Measurements from ENCODE around the gene AK9. TPM values are rescaled to one million over a fixed set of nuclear protein-coding genes. Genes with fewer than 3 reads are reported as not detected.
"Not testable (repeated sequence)": the region's sequence is repeated elsewhere in the genome, so short reads cannot be mapped to it uniquely, and the experiment has no call there.

AK9 gene
- total and polyA plus RNA-seq, 7 experiments from 2014 or later: 5.8 to 19.5 (median 7.3) TPM

DNA sequence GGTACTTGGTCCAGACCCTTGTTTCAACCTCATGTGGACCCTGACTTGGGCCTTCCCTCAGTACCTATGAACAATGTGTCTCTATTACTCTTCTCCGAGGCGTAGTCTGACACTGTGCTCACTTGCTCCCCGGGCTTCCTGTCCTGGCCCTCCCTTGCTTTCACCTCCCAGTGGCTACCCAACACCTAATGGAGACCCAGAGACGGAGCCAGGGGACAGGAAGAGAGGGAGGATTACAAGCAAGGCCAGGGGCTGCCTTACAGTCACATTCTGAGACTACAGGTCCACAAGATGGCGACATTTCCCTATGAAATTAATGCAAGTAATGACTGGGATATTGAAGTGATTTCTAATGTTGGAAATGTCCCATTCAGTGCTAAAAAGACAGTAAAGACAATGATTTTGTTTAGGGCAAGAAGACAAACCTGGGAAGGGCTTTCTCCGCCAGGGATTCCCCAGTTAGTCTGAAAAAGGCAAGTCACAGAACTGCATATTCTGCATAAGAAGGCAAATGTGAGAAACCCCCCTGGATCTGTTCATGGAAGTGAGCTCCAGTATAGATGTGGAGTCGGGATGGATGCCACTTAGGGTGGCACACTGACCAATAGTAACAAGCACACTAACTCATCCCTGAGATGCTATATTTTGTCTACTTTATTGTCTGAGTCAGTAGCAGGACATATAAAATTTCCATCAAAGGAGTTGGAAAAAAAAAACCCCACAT, 163.9 kb downstream of the AK9 start:
- peaks cover 0 to 6% (median 0%) of the 10 kb centered on the region in 5 donors for H3K27me3 Mint-ChIP-seq
- peak; percentile 7 to 70 (median 59) for DNase-seq
- peaks cover 0 to 11% (median 9%) of the 10 kb centered on the region in 5 donors for H3K36me3 Mint-ChIP-seq
- no peak overlapping the region for H3K4me3 ChIP-seq (ENCODE audit: low read length)
- intact Hi-C loops (cut with micrococcal nuclease): loop anchor here (1.0 to 10.0 kb wide), 15 partner anchors 44 to 864 kb away; partner anchors contain the start of genes AK9 (in 2 of the 2), FIG4 (in 2 of the 2), CD164 (in 1 of the 2) and CDC40 (in 1 of the 2)
- H3K9me3 ChIP-seq (ENCODE audit: control insufficient read depth in 2 of 3, low read length in 3 of 3): no peaks in the 10 kb centered on the region
- peaks cover 0 to 14% (median 4%) of the 10 kb centered on the region in 11 donors for H3K9me3 Mint-ChIP-seq
- no peaks in the 10 kb centered on the region for H3K4me1 ChIP-seq (ENCODE audit: control insufficient read depth in 2 of 2, insufficient read depth in 2 of 2, low read length in 2 of 2)
- peaks cover 0 to 4% (median 0%) of the 10 kb centered on the region in 7 donors for H3K4me1 Mint-ChIP-seq
- H3K36me3 ChIP-seq (ENCODE audit: control insufficient read depth in 2 of 3, insufficient read depth in 3 of 3, low read length in 3 of 3): no peaks in the 10 kb centered on the region
- POLR2A ChIA-PET: no interaction called here
- peak; percentile 79 for ATAC-seq
- H3K4me3 Mint-ChIP-seq: no peak overlapping the region
- H3K27ac ChIP-seq (ENCODE audit: low read depth, low read length): no peak overlapping the region
- H3K27me3 ChIP-seq (ENCODE audit: control insufficient read depth in 2 of 2, insufficient read depth in 2 of 2, low read length in 2 of 2): no peaks in the 10 kb centered on the region
- H3K27ac Mint-ChIP-seq: peak overlapping the region in 1 of 9 donors; percentile 86
- CTCF ChIA-PET: interaction anchor here (1.5 to 2.4 kb wide), 2 partner anchors 160 to 513 kb away, joined by 3 to 27 read pairs; no protein-coding TSS in a partner anchor

DNA sequence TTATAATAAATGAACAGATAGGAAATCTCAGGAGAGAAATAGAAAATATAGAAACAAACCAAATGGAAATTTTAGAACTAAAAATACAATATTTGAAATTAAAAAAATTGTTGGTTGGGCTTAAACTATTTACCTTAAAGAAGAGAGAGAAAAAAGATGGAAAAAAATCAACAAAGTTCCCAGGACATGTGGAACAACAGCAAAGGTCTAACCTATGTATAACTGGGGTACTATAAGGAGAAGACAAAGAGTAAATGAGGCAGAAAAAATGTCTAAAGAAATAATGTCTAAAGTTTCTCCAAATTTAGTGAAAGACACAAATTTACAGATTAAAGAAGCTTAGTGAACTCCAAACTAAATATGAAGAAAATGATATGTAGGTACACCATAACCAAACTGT, 166.9 kb downstream of the AK9 start:
- peaks cover 0 to 11% (median 10%) of the 10 kb centered on the region in 5 donors for H3K36me3 Mint-ChIP-seq
- H3K4me3 Mint-ChIP-seq: no peak overlapping the region
- H3K4me1 ChIP-seq (ENCODE audit: control insufficient read depth in 2 of 2, insufficient read depth in 2 of 2, low read length in 2 of 2): no peaks in the 10 kb centered on the region
- H3K27me3 Mint-ChIP-seq: peaks cover 0 to 9% (median 0%) of the 10 kb centered on the region in 5 donors
- peaks cover 0 to 14% (median 5%) of the 10 kb centered on the region in 11 donors for H3K9me3 Mint-ChIP-seq
- H3K27ac ChIP-seq (ENCODE audit: low read depth, low read length): no peak overlapping the region
- no peak overlapping the region for H3K4me3 ChIP-seq (ENCODE audit: low read length)
- no peaks in the 10 kb centered on the region for H3K27me3 ChIP-seq (ENCODE audit: control insufficient read depth in 2 of 2, insufficient read depth in 2 of 2, low read length in 2 of 2)
- no peaks in the 10 kb centered on the region for H3K36me3 ChIP-seq (ENCODE audit: control insufficient read depth in 2 of 3, insufficient read depth in 3 of 3, low read length in 3 of 3)
- ChIA-PET POLR2A (no interaction called here), CTCF (no interaction called here)
- H3K4me1 Mint-ChIP-seq: peaks cover 0 to 7% (median 0%) of the 10 kb centered on the region in 7 donors
- intact Hi-C loops (cut with micrococcal nuclease): loop anchor here in 1 of 2 donors (10.0 kb wide), 1 partner anchor 661 kb away; the partner anchor contains the start of gene CDC40
- no peak for DNase-seq
- ATAC-seq: no peak
- no peak overlapping the region for H3K27ac Mint-ChIP-seq
- H3K9me3 ChIP-seq (ENCODE audit: control insufficient read depth in 2 of 3, low read length in 3 of 3): no peaks in the 10 kb centered on the region

DNA sequence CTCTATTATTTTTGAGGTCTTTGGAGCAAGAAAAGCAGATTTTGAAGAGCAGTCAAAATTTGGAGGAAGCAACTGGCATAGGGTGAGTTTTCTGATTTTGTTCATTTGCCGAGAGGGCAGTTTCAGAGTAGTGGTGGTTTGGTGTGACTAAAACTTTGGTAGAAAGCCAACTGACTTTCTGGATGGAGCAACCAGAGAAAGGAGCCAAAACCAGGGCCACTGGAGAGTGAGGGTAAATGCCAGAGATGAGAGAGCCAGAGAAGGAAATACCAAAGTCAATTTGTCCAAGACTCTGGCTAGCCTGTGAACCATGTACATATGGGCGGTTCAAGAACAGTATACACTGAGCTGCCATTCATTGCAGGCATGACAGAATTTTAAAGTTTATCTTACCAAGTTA, 167.5 kb downstream of the AK9 start:
- Histone ChIP-seq H3K36me3 (ENCODE audit: control insufficient read depth in 2 of 3, insufficient read depth in 3 of 3, low read length in 3 of 3) (no peaks in the 10 kb centered on the region), H3K4me1 (ENCODE audit: control insufficient read depth in 2 of 2, insufficient read depth in 2 of 2, low read length in 2 of 2) (no peaks in the 10 kb centered on the region), H3K27ac (ENCODE audit: low read depth, low read length) (no peak overlapping the region), H3K9me3 (ENCODE audit: control insufficient read depth in 2 of 3, low read length in 3 of 3) (no peaks in the 10 kb centered on the region), H3K4me3 (ENCODE audit: low read length) (no peak overlapping the region), H3K27me3 (ENCODE audit: control insufficient read depth in 2 of 2, insufficient read depth in 2 of 2, low read length in 2 of 2) (no peaks in the 10 kb centered on the region)
- H3K4me1 Mint-ChIP-seq: peaks cover 0 to 7% (median 0%) of the 10 kb centered on the region in 7 donors
- ChIA-PET POLR2A (no interaction called here), CTCF (no interaction called here)
- DNase-seq (no peak), ATAC-seq (no peak)
- H3K4me3 Mint-ChIP-seq: no peak overlapping the region
- H3K36me3 Mint-ChIP-seq: peaks cover 0 to 11% (median 10%) of the 10 kb centered on the region in 5 donors
- no peak overlapping the region for H3K27ac Mint-ChIP-seq
- H3K27me3 Mint-ChIP-seq: peaks cover 0 to 9% (median 0%) of the 10 kb centered on the region in 5 donors
- intact Hi-C loops (cut with micrococcal nuclease): loop anchor here in 1 of 2 donors (10.0 kb wide), 1 partner anchor 661 kb away; the partner anchor contains the start of gene CDC40
- H3K9me3 Mint-ChIP-seq: peaks cover 0 to 14% (median 5%) of the 10 kb centered on the region in 11 donors

DNA sequence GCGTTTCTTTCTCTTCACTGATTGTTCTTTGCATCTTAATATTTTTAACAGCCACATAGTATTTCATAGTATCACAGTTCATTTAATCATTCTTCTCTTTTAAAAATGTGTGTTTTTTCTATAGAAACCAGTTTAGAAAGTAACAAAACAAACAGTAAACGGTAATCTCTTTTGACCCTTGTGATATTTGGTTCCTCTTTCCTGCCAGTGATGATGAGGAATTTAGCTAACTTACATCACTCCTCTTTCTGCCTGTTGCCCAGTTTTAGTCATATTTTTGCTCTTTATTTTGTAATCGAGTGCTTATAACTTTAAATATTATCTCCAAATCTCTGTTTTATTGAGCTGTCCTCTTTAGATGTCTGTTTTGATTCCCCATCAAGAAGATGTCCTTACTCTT, 169.9 kb downstream of the AK9 start:
- DNase-seq: no peak
- Mint-ChIP-seq H3K27ac (peak overlapping the region in 1 of 9 donors; percentile 5), H3K9me3 (peaks cover 0 to 14% (median 5%) of the 10 kb centered on the region in 11 donors), H3K4me3 (no peak overlapping the region), H3K27me3 (peaks cover 0 to 9% (median 0%) of the 10 kb centered on the region in 5 donors), H3K36me3 (peaks cover 0 to 11% (median 10%) of the 10 kb centered on the region in 5 donors), H3K4me1 (peaks cover 10 to 21% (median 15%) of the 10 kb centered on the region in 7 donors)
- ATAC-seq: peak; percentile 54
- intact Hi-C loops (cut with micrococcal nuclease): loop anchor here in 1 of 2 donors (10.0 kb wide), 1 partner anchor 664 kb away; the partner anchor contains the start of gene CDC40
- Histone ChIP-seq H3K27me3 (ENCODE audit: control insufficient read depth in 2 of 2, insufficient read depth in 2 of 2, low read length in 2 of 2) (no peaks in the 10 kb centered on the region), H3K27ac (ENCODE audit: low read depth, low read length) (no peak overlapping the region), H3K9me3 (ENCODE audit: control insufficient read depth in 2 of 3, low read length in 3 of 3) (no peaks in the 10 kb centered on the region), H3K4me1 (ENCODE audit: control insufficient read depth in 2 of 2, insufficient read depth in 2 of 2, low read length in 2 of 2) (peaks cover 10 to 11% of the 10 kb centered on the region in 2 donors), H3K36me3 (ENCODE audit: control insufficient read depth in 2 of 3, insufficient read depth in 3 of 3, low read length in 3 of 3) (no peaks in the 10 kb centered on the region), H3K4me3 (ENCODE audit: low read length) (no peak overlapping the region)
- CTCF ChIA-PET: interaction anchor here (1.7 kb wide), 1 partner anchor 30 kb away, joined by 4 read pairs; no protein-coding TSS in a partner anchor
- POLR2A ChIA-PET: no interaction called here

DNA sequence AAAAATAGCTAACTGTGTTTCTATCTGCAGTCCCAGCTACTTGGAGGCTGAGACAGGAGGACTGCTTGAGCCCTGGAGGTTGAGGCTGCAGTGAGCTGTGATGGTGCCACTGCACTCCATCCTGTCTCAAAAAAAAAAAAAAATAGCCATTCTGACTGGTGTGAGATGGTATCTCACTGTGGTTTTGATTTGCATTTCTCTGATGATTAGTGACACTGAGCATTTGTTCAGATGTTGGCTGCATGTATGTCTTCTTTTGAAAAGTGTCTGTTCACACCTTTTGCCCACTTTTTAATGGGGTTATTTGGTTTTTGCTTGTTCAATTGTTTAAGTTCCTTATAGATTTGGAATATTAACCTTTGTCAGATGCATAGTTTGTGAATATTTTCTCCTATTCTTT, 171.4 kb downstream of the AK9 start:
- H3K4me3 ChIP-seq (ENCODE audit: low read length); H3K36me3 ChIP-seq (ENCODE audit: control insufficient read depth in 2 of 3, insufficient read depth in 3 of 3, low read length in 3 of 3); H3K27ac ChIP-seq (ENCODE audit: low read depth, low read length); DNase-seq; H3K27ac Mint-ChIP-seq; H3K27me3 Mint-ChIP-seq; H3K9me3 ChIP-seq (ENCODE audit: control insufficient read depth in 2 of 3, low read length in 3 of 3); H3K27me3 ChIP-seq (ENCODE audit: control insufficient read depth in 2 of 2, insufficient read depth in 2 of 2, low read length in 2 of 2); H3K4me3 Mint-ChIP-seq; ATAC-seq; POLR2A ChIA-PET: not testable (repeated sequence)
- H3K9me3 Mint-ChIP-seq: peaks cover 0 to 14% (median 5%) of the 10 kb centered on the region in 11 donors
- H3K4me1 ChIP-seq (ENCODE audit: control insufficient read depth in 2 of 2, insufficient read depth in 2 of 2, low read length in 2 of 2): peaks cover 15 to 17% of the 10 kb centered on the region in 2 donors
- CTCF ChIA-PET: interaction anchor here (0.7 to 1.7 kb wide), 2 partner anchors 29 to 871 kb away, joined by 3 to 4 read pairs; no protein-coding TSS in a partner anchor
- intact Hi-C loops (cut with micrococcal nuclease): loop anchor here (5.0 to 10.0 kb wide), 2 partner anchors 37 to 665 kb away; partner anchors contain the start of genes CDC40 (in 1 of the 2) and ZBTB24 (in 1 of the 2)
- H3K4me1 Mint-ChIP-seq: peaks cover 14 to 35% (median 28%) of the 10 kb centered on the region in 7 donors
- H3K36me3 Mint-ChIP-seq: peaks cover 0 to 15% (median 8%) of the 10 kb centered on the region in 5 donors

DNA sequence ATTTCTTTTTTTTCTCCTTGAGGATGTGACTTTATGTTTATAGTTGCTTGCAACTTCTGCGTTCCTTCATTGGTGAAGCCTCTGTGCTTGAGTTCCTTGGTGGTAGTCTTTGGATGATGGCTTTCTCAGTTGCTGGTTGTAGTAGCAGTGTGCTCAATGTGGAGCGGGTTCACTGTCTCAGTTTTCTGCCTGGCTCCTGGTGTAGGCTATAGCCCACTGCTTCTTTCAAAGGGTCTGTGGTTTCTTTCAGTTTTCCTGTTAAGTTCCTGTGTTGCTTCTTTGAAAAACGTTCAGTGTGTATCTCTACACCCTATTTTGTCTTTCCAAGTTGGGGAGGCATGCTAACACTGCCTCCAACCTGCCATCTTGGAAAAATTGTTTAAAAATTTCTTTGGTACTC, 174.1 kb downstream of the AK9 start:
- peak overlapping the region; percentile 23 to 85 (median 70) for H3K27ac Mint-ChIP-seq
- POLR2A ChIA-PET: no interaction called here
- peaks cover 0 to 4% (median 0%) of the 10 kb centered on the region in 5 donors for H3K27me3 Mint-ChIP-seq
- H3K27me3 ChIP-seq (ENCODE audit: control insufficient read depth in 2 of 2, insufficient read depth in 2 of 2, low read length in 2 of 2): no peaks in the 10 kb centered on the region
- H3K4me3 ChIP-seq (ENCODE audit: low read length): no peak overlapping the region
- no peaks in the 10 kb centered on the region for H3K36me3 ChIP-seq (ENCODE audit: control insufficient read depth in 2 of 3, insufficient read depth in 3 of 3, low read length in 3 of 3)
- H3K36me3 Mint-ChIP-seq: peaks cover 0 to 7% (median 0%) of the 10 kb centered on the region in 5 donors
- ATAC-seq (no peak), DNase-seq (peak in 2 of 9 donors; percentile 9)
- H3K27ac ChIP-seq (ENCODE audit: low read depth, low read length): no peak overlapping the region
- H3K4me3 Mint-ChIP-seq: peak overlapping the region; percentile 65 to 86 (median 75)
- no peaks in the 10 kb centered on the region for H3K9me3 ChIP-seq (ENCODE audit: control insufficient read depth in 2 of 3, low read length in 3 of 3)
- intact Hi-C loops (cut with micrococcal nuclease): loop anchor here (1.0 to 5.0 kb wide), 3 partner anchors 26 to 35 kb away; partner anchors contain the start of gene ZBTB24 (in 2 of the 2)
- CTCF ChIA-PET: interaction anchor here (1.4 kb wide), 1 partner anchor 874 kb away, joined by 3 read pairs; no protein-coding TSS in a partner anchor
- peaks cover 15 to 17% of the 10 kb centered on the region in 2 donors for H3K4me1 ChIP-seq (ENCODE audit: control insufficient read depth in 2 of 2, insufficient read depth in 2 of 2, low read length in 2 of 2)
- H3K4me1 Mint-ChIP-seq: peaks cover 14 to 36% (median 28%) of the 10 kb centered on the region in 7 donors
- peaks cover 0 to 4% (median 0%) of the 10 kb centered on the region in 11 donors for H3K9me3 Mint-ChIP-seq

All from naive thymus-derived CD4-positive, alpha-beta T cell (primary cell).